Raji (cell line): ENCODE results near the gene GNB1L.

Source experiments
- POLR2A ChIP-seq: IDR thresholded peaks from 2 replicates; pipeline ENCODE4 v1.6.1; 2011; ENCODE audit warnings: low read depth, low read length, control low read depth; ENCODE audit not compliant: insufficient read depth

GNB1L gene

GRCh38 chr22:19893363-19893762 lies 38.7 kb upstream of the GNB1L start:
- no peak for TF ChIP-seq POLR2A

- TF ChIP-seq POLR2A: no peak
Observed at GRCh38 chr22:19892925-19893324, 38.3 kb upstream of the GNB1L start.

GRCh38 chr22:19892257-19892879 lies 37.7 kb upstream of the GNB1L start:
- no peak for TF ChIP-seq POLR2A

GRCh38 chr22:19891317-19892256 lies 36.9 kb upstream of the GNB1L start:
- peak; percentile 48 for TF ChIP-seq POLR2A

- TF ChIP-seq POLR2A: no peak
Observed at GRCh38 chr22:19890502-19891316, 36.0 kb upstream of the GNB1L start.

- TF ChIP-seq POLR2A: no peak
Observed at GRCh38 chr22:19889951-19890350, 35.3 kb upstream of the GNB1L start.

- no peak for TF ChIP-seq POLR2A
Observed at GRCh38 chr22:19888131-19888746, 33.6 kb upstream of the GNB1L start.

- TF ChIP-seq POLR2A: no peak
Observed at GRCh38 chr22:19887256-19887985, 32.7 kb upstream of the GNB1L start.

- TF ChIP-seq POLR2A: no peak; the same call in 1 of the 2 replicates
Observed at GRCh38 chr22:19886605-19887255, 32.1 kb upstream of the GNB1L start.

GRCh38 chr22:19885841-19886592 lies 31.3 kb upstream of the GNB1L start:
- TF ChIP-seq POLR2A: no peak

GRCh38 chr22:19884954-19885751 lies 30.5 kb upstream of the GNB1L start:
- no peak for TF ChIP-seq POLR2A
